NCI-H69 (cell line): ENCODE results near the gene ERN1.

ENCODE experiments used
- DNase-seq: peaks from one replicate; lab custom pipeline; 2025; lab: John Stamatoyannopoulos, UW

ERN1 gene

DNA sequence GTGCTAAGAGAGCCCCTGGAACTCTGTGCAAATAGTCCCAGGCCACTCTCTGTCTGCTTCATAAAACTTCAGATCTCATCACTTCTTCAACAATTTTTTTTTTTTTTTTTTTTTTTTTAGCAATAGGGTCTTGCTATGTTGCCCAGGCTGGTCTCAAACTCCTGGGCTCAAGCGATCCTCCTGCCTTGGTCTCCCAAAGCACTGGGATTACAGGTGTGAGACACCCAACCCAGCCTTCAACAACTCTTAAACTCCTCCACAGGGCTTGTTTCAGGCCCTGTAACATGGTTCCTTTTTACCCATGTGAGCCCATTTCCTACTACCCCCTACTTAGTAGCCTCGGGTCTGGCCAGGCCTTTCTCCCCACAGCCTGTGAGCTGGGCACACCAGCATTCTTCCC lies 70.2 kb downstream of the ERN1 start:
- DNase-seq = no peak

DNA sequence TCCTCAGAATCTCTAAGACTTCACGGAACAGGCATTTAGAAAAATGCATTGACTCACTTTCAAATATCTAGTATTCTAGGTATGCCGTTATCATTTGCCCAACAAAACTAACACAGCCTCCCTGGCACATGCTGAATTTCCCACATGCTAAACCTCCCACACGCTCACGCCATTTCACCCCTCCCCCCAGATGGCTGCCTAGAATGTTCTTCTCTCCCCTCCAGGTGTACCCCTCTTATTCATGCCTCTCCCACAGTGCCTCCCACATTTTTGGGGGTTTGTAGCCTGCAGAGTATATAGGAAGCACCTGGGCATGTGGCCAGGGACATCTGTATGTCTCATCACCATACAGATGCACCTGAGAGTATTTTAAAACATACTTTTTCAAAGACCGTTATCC lies 71.3 kb downstream of the ERN1 start:
- DNase-seq = no peak

GRCh38 chr17:64057701-64058263 lies 72.2 kb downstream of the ERN1 start:
- no peak for DNase-seq

DNA sequence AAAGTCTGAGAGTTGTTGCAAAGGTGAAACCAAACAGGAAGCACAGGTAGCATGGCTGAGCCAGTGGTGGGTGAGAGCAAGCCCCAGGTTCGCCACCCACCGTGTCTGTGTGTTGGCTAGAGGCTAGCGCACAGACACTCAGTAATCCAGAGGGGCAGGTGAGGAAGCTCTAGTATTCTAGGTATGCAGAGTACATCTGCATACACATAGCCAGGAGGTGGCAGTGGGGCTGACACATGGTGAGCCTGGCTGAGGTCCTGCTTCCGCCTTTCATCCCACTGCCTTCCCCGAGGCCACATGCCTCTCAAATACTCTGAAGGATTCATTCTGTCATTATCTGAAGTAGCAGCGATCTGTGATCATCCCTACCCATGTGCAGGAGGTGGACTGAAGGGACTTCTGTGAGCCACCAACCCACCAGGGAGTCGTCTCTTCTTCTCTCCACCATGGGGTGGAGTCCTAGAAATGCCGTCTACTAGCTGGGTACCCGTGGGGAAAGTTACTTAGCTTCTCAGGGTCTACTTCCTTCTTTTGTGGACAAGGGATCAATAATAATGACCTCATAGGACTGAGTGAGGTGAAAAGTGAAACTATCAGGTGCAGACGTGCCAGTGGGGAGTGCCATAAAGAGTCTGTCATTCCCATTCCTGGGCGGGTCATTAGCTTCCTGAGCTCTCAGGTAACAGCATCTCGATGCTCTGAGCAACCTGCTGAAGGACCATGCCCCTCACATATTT lies 73.5 kb downstream of the ERN1 start:
- DNase-seq = peak; percentile 9

DNA sequence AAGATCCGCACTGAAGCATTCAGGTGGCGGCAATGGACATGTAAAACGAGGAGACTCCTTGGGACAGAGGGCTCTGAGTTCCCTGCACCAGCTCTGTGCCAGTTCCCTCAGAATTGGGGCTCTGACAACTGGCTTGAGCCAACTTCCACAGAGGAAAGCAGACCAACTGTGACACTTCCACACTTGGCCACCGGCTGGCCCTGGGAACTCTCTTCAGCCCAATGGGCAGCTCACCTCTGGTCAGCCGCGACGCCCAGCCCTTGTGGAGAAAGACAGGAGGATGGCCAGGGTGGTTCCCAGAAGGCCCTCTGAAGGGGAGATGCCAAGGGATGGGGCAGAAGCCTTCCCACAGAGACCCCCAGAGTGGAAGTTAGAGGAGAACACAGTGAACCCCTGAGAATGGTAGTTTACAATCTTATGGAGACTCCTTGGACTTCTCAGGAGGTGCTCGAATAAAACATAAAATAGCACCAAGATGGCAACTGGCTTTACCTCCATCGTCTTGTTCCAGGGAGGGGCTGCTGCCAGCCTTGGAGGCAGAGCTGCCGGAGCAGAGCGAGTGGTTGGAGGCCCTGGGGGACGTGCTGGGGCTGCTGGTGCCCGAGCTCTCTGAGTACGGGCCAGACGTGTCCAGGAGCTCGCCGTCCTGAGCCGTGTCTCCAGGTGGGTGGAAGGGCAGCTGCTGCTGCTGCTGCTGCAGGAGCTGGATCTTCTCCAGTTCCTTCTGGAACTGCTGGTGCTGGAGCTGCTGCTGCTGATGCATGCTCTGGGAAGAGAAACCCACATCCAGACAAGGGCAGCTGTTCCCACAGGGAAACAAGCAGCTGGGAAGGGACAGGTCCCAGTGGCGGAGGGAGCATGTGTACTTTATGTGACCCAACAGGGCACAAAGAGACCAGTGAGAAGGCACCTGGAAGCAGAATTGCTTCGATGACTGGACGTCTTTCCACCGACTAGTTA lies 74.5 kb downstream of the ERN1 start:
- no peak for DNase-seq

- no peak for DNase-seq
These were observed 75.6 kb downstream of the ERN1 start for GRCh38 chr17:64054304-64054703.

DNA sequence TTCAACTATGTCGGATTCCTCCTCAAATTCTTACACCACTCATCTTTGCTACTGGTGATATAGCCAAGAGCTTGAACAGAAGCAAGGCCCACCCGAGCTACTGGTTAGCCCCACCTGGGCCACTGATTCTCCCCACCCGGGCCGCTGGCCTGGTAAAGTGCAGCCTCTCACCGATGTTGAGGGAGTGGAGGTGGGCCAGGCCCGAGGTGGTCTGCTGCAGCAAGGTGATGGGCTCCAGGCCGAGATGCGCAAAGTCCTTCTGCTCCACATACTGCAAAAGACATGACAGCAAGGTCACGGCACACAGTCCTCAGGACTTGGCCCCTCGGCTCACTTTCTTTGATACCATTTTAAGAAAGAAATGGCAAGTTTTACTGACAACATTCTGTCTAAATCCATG lies 76.8 kb downstream of the ERN1 start:
- no peak for DNase-seq

- DNase-seq = no peak
These were observed 78.8 kb downstream of the ERN1 start for GRCh38 chr17:64051153-64051552.

- DNase-seq = no peak
These were observed 81.1 kb downstream of the ERN1 start for GRCh38 chr17:64048805-64049204.

DNA sequence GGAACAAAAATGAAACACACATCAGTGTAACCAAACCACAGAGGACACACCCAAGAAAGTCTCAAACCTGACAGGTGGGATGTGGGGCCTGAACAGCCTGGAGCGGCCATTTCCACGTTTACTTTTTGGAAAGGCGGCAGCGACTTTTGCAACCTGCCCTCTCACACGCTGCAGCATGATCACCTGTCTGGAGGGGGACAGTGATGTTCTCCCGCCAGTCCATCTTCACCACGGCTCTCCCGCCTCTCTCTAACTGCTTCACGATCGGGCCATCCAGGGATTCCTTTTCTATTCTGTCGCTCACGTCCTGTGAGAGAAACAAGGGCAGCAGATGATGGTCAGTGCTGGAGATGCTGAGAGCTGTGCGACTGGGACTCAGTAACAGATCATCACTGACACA lies 84.8 kb downstream of the ERN1 start:
- no peak for DNase-seq

- no peak for DNase-seq
These were observed 87.1 kb downstream of the ERN1 start for GRCh38 chr17:64042700-64043485.

GRCh38 chr17:64041912-64042311 lies 88.0 kb downstream of the ERN1 start:
- no peak for DNase-seq

DNA sequence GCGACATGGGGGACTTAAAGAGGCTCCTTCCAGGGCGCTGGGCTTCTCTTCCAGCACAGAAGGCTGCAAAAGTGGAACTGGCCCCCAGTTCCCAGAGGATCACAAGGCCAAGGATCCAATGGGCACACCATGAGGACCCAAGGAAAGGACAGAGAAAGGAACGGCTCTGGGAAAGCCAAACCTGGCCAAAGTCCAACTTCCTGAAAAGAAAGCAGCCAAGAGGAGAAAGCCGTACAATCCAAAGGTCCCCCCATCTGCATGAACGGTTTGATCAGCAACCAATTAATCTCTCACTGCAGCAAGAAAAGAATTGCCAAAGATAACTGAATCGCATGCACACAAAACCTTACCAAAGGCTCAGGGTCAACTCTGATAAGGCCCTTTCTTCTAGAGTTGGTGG lies 89.7 kb downstream of the ERN1 start:
- no peak for DNase-seq

- DNase-seq = no peak
These were observed 90.9 kb downstream of the ERN1 start for GRCh38 chr17:64039106-64039400.

DNA sequence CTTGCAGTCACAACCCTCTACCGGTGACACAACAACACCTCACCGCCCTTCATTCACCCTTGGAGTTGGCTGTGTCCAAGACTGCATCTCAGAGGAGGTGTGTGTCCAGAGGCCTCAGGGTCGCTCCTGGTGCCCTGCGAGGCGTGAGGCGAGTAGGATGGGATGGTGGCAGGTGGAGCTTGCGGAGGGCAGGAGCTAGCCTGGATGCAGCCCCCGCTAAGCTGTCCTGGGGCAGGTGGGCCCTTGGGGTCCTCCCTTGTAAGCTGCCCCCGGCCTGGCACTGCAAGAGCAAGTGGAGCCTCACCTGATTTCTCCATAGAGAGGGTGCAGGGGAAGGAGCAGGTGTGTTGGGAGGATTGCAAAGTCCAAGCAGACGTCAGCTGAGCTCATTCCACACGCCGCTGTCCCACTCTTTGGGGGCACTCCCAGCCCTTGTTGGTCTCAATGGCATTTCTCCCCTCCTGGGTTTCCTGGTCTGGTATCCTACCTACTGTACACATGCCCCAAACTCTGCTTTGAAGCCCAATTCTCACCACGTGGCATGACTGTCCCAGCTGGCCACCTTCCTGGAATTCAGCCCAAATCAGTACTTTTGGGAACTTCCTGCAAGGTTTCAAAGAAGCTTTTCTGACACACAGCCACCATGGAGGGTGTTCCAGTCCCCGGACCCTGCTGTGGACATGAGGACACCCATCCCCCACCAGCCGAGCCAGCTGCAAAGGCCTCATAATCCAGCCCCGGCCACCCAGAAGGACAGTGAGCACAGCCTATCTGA lies 91.4 kb downstream of the ERN1 start:
- no peak for DNase-seq

GRCh38 chr17:64037802-64038201 lies 92.1 kb downstream of the ERN1 start:
- DNase-seq = no peak

DNA sequence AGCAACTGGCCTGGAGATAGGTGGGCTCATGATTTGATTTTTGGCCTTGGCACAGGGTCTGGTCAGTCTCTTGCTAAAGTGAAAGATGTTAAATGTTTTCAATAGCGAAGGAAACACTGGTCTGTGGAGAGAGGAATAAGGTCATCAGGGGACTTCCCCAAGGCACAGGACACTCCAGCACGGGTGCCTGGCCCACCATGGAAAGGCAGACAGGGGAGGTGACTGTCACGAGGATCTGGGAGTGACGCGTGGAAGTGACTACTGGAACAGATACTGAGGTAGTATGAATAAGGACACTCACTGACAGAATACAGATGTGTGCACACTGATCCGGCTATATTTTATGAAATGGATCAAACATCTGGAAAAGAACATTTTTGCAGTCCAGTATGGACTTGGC lies 92.8 kb downstream of the ERN1 start:
- DNase-seq = no peak

GRCh38 chr17:64036198-64036922 lies 93.6 kb downstream of the ERN1 start:
- no peak for DNase-seq

DNA sequence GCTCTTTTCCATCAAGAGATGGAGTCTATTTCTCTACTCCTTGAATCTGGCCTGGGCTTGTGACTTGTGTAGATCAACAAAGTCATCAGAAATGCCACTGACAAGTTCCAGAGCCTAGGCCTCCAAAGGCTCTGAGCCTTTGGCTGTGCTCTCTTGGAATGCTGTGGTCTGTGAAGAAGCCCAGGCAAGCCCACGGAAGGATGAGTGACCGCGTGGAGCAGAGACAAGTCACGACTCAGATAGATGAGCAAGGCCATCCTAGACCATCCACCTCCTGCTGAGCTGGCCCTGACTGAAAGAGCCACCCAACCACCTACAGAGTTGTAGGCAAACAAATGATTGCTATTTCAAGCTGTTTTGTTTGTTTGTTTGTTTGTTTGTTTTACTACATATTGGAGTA lies 97.9 kb downstream of the ERN1 start:
- no peak for DNase-seq

DNA sequence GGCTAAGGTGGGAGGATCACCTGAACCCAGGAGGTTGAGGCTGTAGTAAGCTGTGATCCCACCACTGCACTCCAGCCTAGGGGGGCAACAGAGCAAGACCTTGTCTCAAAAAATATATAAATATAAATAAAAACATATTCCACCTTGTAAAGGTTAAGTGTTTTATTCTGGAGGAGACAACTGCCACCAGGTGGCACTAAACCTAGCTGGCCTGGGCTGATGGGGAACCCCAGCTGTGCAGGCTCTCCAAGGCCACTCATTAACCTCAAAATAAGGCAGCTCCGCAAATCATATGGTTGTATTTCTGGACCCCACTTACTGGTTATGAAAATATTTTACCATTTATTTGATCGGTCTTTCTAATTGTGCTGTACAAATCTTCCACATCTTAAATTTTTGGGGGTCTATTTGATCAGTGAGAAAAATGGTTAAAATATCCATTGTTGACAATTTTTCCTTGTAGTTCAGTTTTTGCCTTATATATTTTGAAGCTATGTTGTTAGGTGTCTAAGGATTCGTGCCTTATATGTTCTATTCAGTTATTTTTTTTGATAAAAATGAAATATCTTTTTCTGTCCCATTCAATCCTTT lies 101.0 kb downstream of the ERN1 start:
- DNase-seq = peak; percentile 75
